Neuron (in vitro differentiated cells): Measurements from ENCODE around the gene KRTAP22-2.

Source experiments
- H2AFZ ChIP-seq: one replicate; pipeline ENCODE4 v1.6.1; 2013; ENCODE audit warnings: low read depth, mild to moderate bottlenecking, inconsistent platforms, low read length, moderate library complexity
- H3K27me3 ChIP-seq: one replicate; pipeline ENCODE4 v1.6.1; 2013; ENCODE audit warnings: low read length; ENCODE audit not compliant: insufficient read depth
- H3K36me3 ChIP-seq: one replicate; pipeline ENCODE4 v1.6.1; 2013; ENCODE audit warnings: low read length; ENCODE audit not compliant: insufficient read depth
- H3K4me1 ChIP-seq: one replicate; pipeline ENCODE4 v1.6.1; 2013; ENCODE audit warnings: low read length; ENCODE audit not compliant: insufficient read depth
- H3K4me3 ChIP-seq: 2 replicates; pipeline ENCODE4 v1.5.1; 2013; ENCODE audit warnings: mild to moderate bottlenecking, low read length, moderate library complexity
- H3K9me3 ChIP-seq: one replicate; pipeline ENCODE4 v1.6.1; 2013; ENCODE audit warnings: low read length

The KRTAP22-2 gene

GRCh38 chr21:30605968-30606367, 15.8 kb upstream of the KRTAP22-2 start:
- H3K9me3 ChIP-seq: no peaks in the 10 kb centered on the region
- no peak overlapping the region for H3K4me3 ChIP-seq
- no peaks in the 10 kb centered on the region for H3K36me3 ChIP-seq
- H2AFZ ChIP-seq: no peak overlapping the region
- no peaks in the 10 kb centered on the region for H3K4me1 ChIP-seq
- no peaks in the 10 kb centered on the region for H3K27me3 ChIP-seq

- Histone ChIP-seq H3K4me1 (no peaks in the 10 kb centered on the region), H3K36me3 (no peaks in the 10 kb centered on the region), H3K4me3 (no peak within 1 kb of the TSS), H3K9me3 (no peaks in the 10 kb centered on the region), H3K27me3 (no peaks in the 10 kb centered on the region), H2AFZ (no peak within 1 kb of the TSS)
Measured at GRCh38 chr21:30600787-30601186, 10.6 kb upstream of the KRTAP22-2 start, which contains the start of gene KRTAP22-1. KRTAP22-1 (plus strand) TSS chr21:30601087.

GRCh38 chr21:30598802-30599201, 8.6 kb upstream of the KRTAP22-2 start, which contains the start of gene KRTAP6-2:
KRTAP6-2 (minus strand) TSS chr21:30598902; CDS start chr21:30598874, 28 bp downstream.
- Histone ChIP-seq H3K4me1 (no peaks in the 10 kb centered on the region), H3K4me3 (no peak within 1 kb of the TSS), H3K9me3 (no peaks in the 10 kb centered on the region), H3K36me3 (no peaks in the 10 kb centered on the region), H3K27me3 (no peaks in the 10 kb centered on the region), H2AFZ (no peak within 1 kb of the TSS)

- Histone ChIP-seq H3K4me1 (no peaks in the 10 kb centered on the region), H3K27me3 (no peaks in the 10 kb centered on the region), H3K9me3 (no peaks in the 10 kb centered on the region), H3K4me3 (no peak within 1 kb of the TSS), H2AFZ (no peak within 1 kb of the TSS), H3K36me3 (no peaks in the 10 kb centered on the region)
Measured at GRCh38 chr21:30592140-30592539, 1.9 kb upstream of the KRTAP22-2 start, which contains the start of gene KRTAP6-3. KRTAP6-3 (plus strand) TSS chr21:30592440; CDS start chr21:30592446, 6 bp downstream.

GRCh38 chr21:30582870-30583269, 7.3 kb downstream of the KRTAP22-2 start:
- Histone ChIP-seq H3K4me1 (peaks cover 6% of the 10 kb centered on the region), H3K27me3 (no peaks in the 10 kb centered on the region), H3K9me3 (no peaks in the 10 kb centered on the region), H2AFZ (no peak overlapping the region), H3K4me3 (no peak overlapping the region), H3K36me3 (no peaks in the 10 kb centered on the region)

GRCh38 chr21:30580132-30580531, 10.1 kb downstream of the KRTAP22-2 start:
- H3K27me3 ChIP-seq: no peaks in the 10 kb centered on the region
- H3K4me3 ChIP-seq: no peak overlapping the region
- no peaks in the 10 kb centered on the region for H3K9me3 ChIP-seq
- peaks cover 6% of the 10 kb centered on the region for H3K4me1 ChIP-seq
- no peak overlapping the region for H2AFZ ChIP-seq
- H3K36me3 ChIP-seq: no peaks in the 10 kb centered on the region

GRCh38 chr21:30579346-30579745, 10.9 kb downstream of the KRTAP22-2 start:
- H3K9me3 ChIP-seq: no peaks in the 10 kb centered on the region
- peaks cover 6% of the 10 kb centered on the region for H3K4me1 ChIP-seq
- no peaks in the 10 kb centered on the region for H3K27me3 ChIP-seq
- H3K36me3 ChIP-seq: no peaks in the 10 kb centered on the region
- no peak overlapping the region for H3K4me3 ChIP-seq
- no peak overlapping the region for H2AFZ ChIP-seq

- H3K36me3 ChIP-seq: no peaks in the 10 kb centered on the region
- H2AFZ ChIP-seq: no peak overlapping the region
- no peaks in the 10 kb centered on the region for H3K27me3 ChIP-seq
- H3K4me3 ChIP-seq: no peak overlapping the region
- no peaks in the 10 kb centered on the region for H3K4me1 ChIP-seq
- H3K9me3 ChIP-seq: no peaks in the 10 kb centered on the region
Measured at GRCh38 chr21:30577766-30578165, 12.4 kb downstream of the KRTAP22-2 start.

- H3K36me3 ChIP-seq: no peaks in the 10 kb centered on the region
- no peaks in the 10 kb centered on the region for H3K27me3 ChIP-seq
- H2AFZ ChIP-seq: no peak overlapping the region
- no peaks in the 10 kb centered on the region for H3K9me3 ChIP-seq
- no peaks in the 10 kb centered on the region for H3K4me1 ChIP-seq
- H3K4me3 ChIP-seq: no peak overlapping the region
Measured at GRCh38 chr21:30567617-30568016, 22.6 kb downstream of the KRTAP22-2 start.

GRCh38 chr21:30563630-30564029, 26.6 kb downstream of the KRTAP22-2 start:
- H3K4me3 ChIP-seq: no peak overlapping the region
- H3K4me1 ChIP-seq: no peaks in the 10 kb centered on the region
- H3K27me3 ChIP-seq: no peaks in the 10 kb centered on the region
- H2AFZ ChIP-seq: no peak overlapping the region
- H3K36me3 ChIP-seq: no peaks in the 10 kb centered on the region
- H3K9me3 ChIP-seq: no peaks in the 10 kb centered on the region

- no peaks in the 10 kb centered on the region for H3K36me3 ChIP-seq
- no peak overlapping the region for H2AFZ ChIP-seq
- H3K4me1 ChIP-seq: no peaks in the 10 kb centered on the region
- H3K27me3 ChIP-seq: no peaks in the 10 kb centered on the region
- H3K9me3 ChIP-seq: no peaks in the 10 kb centered on the region
- no peak overlapping the region for H3K4me3 ChIP-seq
Measured at GRCh38 chr21:30563072-30563471, 27.1 kb downstream of the KRTAP22-2 start.

GRCh38 chr21:30561957-30562356, 28.2 kb downstream of the KRTAP22-2 start:
- Histone ChIP-seq H3K27me3 (no peaks in the 10 kb centered on the region), H3K36me3 (no peaks in the 10 kb centered on the region), H3K4me3 (no peak overlapping the region), H2AFZ (no peak overlapping the region), H3K4me1 (no peaks in the 10 kb centered on the region), H3K9me3 (no peaks in the 10 kb centered on the region)

- Histone ChIP-seq H3K4me1 (no peaks in the 10 kb centered on the region), H3K36me3 (no peaks in the 10 kb centered on the region), H3K4me3 (no peak within 1 kb of the TSS), H2AFZ (no peak within 1 kb of the TSS), H3K27me3 (no peaks in the 10 kb centered on the region), H3K9me3 (no peaks in the 10 kb centered on the region)
Measured at GRCh38 chr21:30561264-30561895, 28.8 kb downstream of the KRTAP22-2 start, which contains the start of gene KRTAP19-7. KRTAP19-7 (minus strand) TSS chr21:30561314; CDS start chr21:30561289, 25 bp downstream.

- Histone ChIP-seq H3K4me3 (no peak overlapping the region), H3K36me3 (no peaks in the 10 kb centered on the region), H3K9me3 (no peaks in the 10 kb centered on the region), H3K4me1 (no peaks in the 10 kb centered on the region), H2AFZ (no peak overlapping the region), H3K27me3 (no peaks in the 10 kb centered on the region)
Measured at GRCh38 chr21:30555095-30555494, 35.1 kb downstream of the KRTAP22-2 start.
